HL-60 (cell line): ENCODE data around the gene SERPINE2.

Source experiments
- GABPA ChIP-seq: IDR thresholded peaks from 2 replicates; pipeline ENCODE4 v1.6.1; 2012; ENCODE audit warnings: low read depth
- POLR2AphosphoS5 ChIP-seq: IDR thresholded peaks from 2 replicates; pipeline ENCODE4 v1.6.1; 2012; ENCODE audit warnings: low read depth
- TF ChIP-seq, protein P1 (sequence below): IDR thresholded peaks from one replicate; pipeline ENCODE4 v1.5.1; 2011; ENCODE audit warnings: low read length, control low read depth, inconsistent platforms; ENCODE audit not compliant: insufficient read depth
- TF ChIP-seq, protein P2 (sequence below): IDR thresholded peaks from 2 replicates; pipeline ENCODE4 v1.6.1; 2012; ENCODE audit warnings: low read depth; ENCODE audit not compliant: insufficient replicate concordance

DNA sequence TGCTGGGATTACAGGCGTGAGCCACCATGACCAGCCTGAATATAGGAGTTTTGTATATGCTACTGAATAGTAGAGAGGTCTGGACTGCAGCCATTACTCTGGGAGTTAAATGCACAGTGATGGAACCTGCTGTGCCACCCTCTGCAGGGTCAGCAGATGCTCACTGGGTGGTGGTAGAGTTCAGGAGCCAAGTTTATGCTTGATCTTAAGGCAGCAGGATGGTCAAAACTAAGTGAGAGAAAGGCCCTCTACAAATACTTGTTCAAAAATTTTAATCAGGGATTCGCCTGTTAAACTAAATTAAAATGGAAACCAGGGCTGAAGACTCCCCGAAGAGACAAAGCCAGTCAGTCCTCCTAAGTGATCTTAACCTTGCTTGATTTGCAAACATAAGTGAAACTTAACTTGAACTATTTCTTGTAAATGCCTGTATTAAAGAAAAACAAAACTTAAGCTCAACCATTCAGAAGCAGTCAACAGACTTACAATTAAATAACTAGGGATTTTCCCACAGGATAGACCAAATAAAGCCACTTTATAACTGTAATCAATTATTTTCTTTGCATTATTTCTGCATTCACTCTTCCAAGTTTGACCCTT, 89.7 kb downstream of the SERPINE2 start:
- TF ChIP-seq, protein P1, sequence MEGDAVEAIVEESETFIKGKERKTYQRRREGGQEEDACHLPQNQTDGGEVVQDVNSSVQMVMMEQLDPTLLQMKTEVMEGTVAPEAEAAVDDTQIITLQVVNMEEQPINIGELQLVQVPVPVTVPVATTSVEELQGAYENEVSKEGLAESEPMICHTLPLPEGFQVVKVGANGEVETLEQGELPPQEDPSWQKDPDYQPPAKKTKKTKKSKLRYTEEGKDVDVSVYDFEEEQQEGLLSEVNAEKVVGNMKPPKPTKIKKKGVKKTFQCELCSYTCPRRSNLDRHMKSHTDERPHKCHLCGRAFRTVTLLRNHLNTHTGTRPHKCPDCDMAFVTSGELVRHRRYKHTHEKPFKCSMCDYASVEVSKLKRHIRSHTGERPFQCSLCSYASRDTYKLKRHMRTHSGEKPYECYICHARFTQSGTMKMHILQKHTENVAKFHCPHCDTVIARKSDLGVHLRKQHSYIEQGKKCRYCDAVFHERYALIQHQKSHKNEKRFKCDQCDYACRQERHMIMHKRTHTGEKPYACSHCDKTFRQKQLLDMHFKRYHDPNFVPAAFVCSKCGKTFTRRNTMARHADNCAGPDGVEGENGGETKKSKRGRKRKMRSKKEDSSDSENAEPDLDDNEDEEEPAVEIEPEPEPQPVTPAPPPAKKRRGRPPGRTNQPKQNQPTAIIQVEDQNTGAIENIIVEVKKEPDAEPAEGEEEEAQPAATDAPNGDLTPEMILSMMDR, result no peak
- no peak for TF ChIP-seq POLR2AphosphoS5
- TF ChIP-seq, protein P2, sequence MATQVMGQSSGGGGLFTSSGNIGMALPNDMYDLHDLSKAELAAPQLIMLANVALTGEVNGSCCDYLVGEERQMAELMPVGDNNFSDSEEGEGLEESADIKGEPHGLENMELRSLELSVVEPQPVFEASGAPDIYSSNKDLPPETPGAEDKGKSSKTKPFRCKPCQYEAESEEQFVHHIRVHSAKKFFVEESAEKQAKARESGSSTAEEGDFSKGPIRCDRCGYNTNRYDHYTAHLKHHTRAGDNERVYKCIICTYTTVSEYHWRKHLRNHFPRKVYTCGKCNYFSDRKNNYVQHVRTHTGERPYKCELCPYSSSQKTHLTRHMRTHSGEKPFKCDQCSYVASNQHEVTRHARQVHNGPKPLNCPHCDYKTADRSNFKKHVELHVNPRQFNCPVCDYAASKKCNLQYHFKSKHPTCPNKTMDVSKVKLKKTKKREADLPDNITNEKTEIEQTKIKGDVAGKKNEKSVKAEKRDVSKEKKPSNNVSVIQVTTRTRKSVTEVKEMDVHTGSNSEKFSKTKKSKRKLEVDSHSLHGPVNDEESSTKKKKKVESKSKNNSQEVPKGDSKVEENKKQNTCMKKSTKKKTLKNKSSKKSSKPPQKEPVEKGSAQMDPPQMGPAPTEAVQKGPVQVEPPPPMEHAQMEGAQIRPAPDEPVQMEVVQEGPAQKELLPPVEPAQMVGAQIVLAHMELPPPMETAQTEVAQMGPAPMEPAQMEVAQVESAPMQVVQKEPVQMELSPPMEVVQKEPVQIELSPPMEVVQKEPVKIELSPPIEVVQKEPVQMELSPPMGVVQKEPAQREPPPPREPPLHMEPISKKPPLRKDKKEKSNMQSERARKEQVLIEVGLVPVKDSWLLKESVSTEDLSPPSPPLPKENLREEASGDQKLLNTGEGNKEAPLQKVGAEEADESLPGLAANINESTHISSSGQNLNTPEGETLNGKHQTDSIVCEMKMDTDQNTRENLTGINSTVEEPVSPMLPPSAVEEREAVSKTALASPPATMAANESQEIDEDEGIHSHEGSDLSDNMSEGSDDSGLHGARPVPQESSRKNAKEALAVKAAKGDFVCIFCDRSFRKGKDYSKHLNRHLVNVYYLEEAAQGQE, result no peak
- no peak for TF ChIP-seq GABPA
